H9 (cell line): ENCODE data around the gene SIGMAR1. TPM values are rescaled to one million over a fixed set of nuclear protein-coding genes. Genes with fewer than 3 reads are reported as not detected.

Source experiments
- DNase-seq: peaks from one replicate; pipeline ENCODE4 v3.0.0-alpha.2; 2017
- H2AFZ ChIP-seq: one replicate; pipeline ENCODE4 v1.6.1; 2013; ENCODE audit warnings: mild to moderate bottlenecking, low read length, control low read depth, moderate library complexity
- H2AK5ac ChIP-seq: 2 replicates; pipeline ENCODE4 v1.6.1; 2013; ENCODE audit warnings: low read length, control low read depth, mixed read lengths; ENCODE audit not compliant: insufficient read length
- H2BK120ac ChIP-seq: one replicate; pipeline ENCODE4 v1.6.1; 2013; ENCODE audit warnings: low read depth, mild to moderate bottlenecking, low read length, control low read depth, inconsistent platforms; ENCODE audit not compliant: poor library complexity, severe bottlenecking
- H2BK12ac ChIP-seq: 2 replicates; pipeline ENCODE4 v1.6.1; 2013; ENCODE audit warnings: low read length, control low read depth, mixed read lengths, low read depth; ENCODE audit not compliant: insufficient read length
- H2BK15ac ChIP-seq: 2 replicates; pipeline ENCODE4 v1.6.1; 2013; ENCODE audit warnings: low read depth, low read length, control low read depth
- H2BK20ac ChIP-seq: one replicate; pipeline ENCODE4 v1.6.1; 2013; ENCODE audit warnings: low read depth, mild to moderate bottlenecking, low read length, control low read depth, inconsistent platforms; ENCODE audit not compliant: poor library complexity, severe bottlenecking
- H2BK5ac ChIP-seq: 2 replicates; pipeline ENCODE4 v1.6.1; 2013; ENCODE audit warnings: low read length, control low read depth, mixed read lengths; ENCODE audit not compliant: insufficient read length
- H3K14ac ChIP-seq: 2 replicates; pipeline ENCODE4 v1.6.1; 2013; ENCODE audit warnings: low read length, control low read depth; ENCODE audit not compliant: insufficient read depth
- H3K18ac ChIP-seq: 2 replicates; pipeline ENCODE4 v1.6.1; 2013; ENCODE audit warnings: low read depth, mild to moderate bottlenecking, mixed read lengths, low read length, control low read depth; ENCODE audit not compliant: insufficient read length
- H3K23ac ChIP-seq: 2 replicates; pipeline ENCODE4 v1.6.1; 2013; ENCODE audit warnings: low read length, control low read depth, mixed read lengths, low read depth; ENCODE audit not compliant: insufficient read length
- H3K23me2 ChIP-seq: 2 replicates; pipeline ENCODE4 v1.6.1; 2013; ENCODE audit warnings: low read depth, mild to moderate bottlenecking, mixed read lengths, low read length, control low read depth; ENCODE audit not compliant: insufficient read length, poor library complexity, severe bottlenecking
- H3K27ac ChIP-seq: 2 replicates; pipeline ENCODE4 v1.5.1; 2013; ENCODE audit warnings: low read length, control low read depth, mixed read lengths, low read depth; ENCODE audit not compliant: insufficient read length
- H3K27me3 ChIP-seq: 2 replicates; pipeline ENCODE4 v1.6.1; 2013; ENCODE audit warnings: low read length, control low read depth, inconsistent platforms; ENCODE audit not compliant: insufficient read depth
- H3K4ac ChIP-seq: 2 replicates; pipeline ENCODE4 v1.6.1; 2013; ENCODE audit warnings: low read depth, mild to moderate bottlenecking, control low read depth, inconsistent platforms, low read length, moderate library complexity
- H3K4me1 ChIP-seq: 2 replicates; pipeline ENCODE4 v1.6.1; 2013; ENCODE audit warnings: low read length, control low read depth, inconsistent platforms; ENCODE audit not compliant: insufficient read depth
- H3K4me2 ChIP-seq: 2 replicates; pipeline ENCODE4 v1.6.1; 2013; ENCODE audit warnings: low read length, control low read depth, mixed read lengths; ENCODE audit not compliant: insufficient read length, insufficient read depth
- H3K56ac ChIP-seq: 2 replicates; pipeline ENCODE4 v1.6.1; 2013; ENCODE audit warnings: low read depth, mild to moderate bottlenecking, mixed read lengths, low read length, control low read depth; ENCODE audit not compliant: insufficient read length
- H3K79me1 ChIP-seq: 2 replicates; pipeline ENCODE4 v1.6.1; 2013; ENCODE audit warnings: low read depth, mild to moderate bottlenecking, moderate library complexity, low read length, control low read depth, inconsistent platforms; ENCODE audit not compliant: insufficient read depth, poor library complexity, severe bottlenecking
- H3K79me2 ChIP-seq: 2 replicates; pipeline ENCODE4 v1.6.1; 2013; ENCODE audit warnings: low read length, control low read depth, inconsistent platforms; ENCODE audit not compliant: insufficient read depth
- H3K9ac ChIP-seq: 2 replicates; pipeline ENCODE4 v1.6.1; 2013; ENCODE audit warnings: low read length, control low read depth, mixed read lengths; ENCODE audit not compliant: insufficient read length; ENCODE audit errors: extremely low read depth
- H3K9me3 ChIP-seq: one replicate; pipeline ENCODE4 v1.6.1; 2013; ENCODE audit warnings: low read depth, low read length, inconsistent platforms; ENCODE audit not compliant: control insufficient read depth
- H3T11ph ChIP-seq: one replicate; pipeline ENCODE4 v1.6.1; 2013; ENCODE audit warnings: mild to moderate bottlenecking, low read length, control low read depth, inconsistent platforms
- H4K20me1 ChIP-seq: one replicate; pipeline ENCODE4 v1.6.1; 2013; ENCODE audit not compliant: control insufficient read depth, insufficient read length, insufficient read depth
- H4K5ac ChIP-seq: 2 replicates; pipeline ENCODE4 v1.6.1; 2013; ENCODE audit warnings: low read depth, mild to moderate bottlenecking, mixed read lengths, low read length, control low read depth; ENCODE audit not compliant: insufficient read length
- H4K8ac ChIP-seq: replicated peaks from 2 replicates; pipeline ENCODE4 v1.6.1; 2013; ENCODE audit warnings: low read length, control low read depth, mixed read lengths, low read depth; ENCODE audit not compliant: insufficient read length
- H4K91ac ChIP-seq: 2 replicates; pipeline ENCODE4 v1.6.1; 2013; ENCODE audit warnings: low read depth, mild to moderate bottlenecking, moderate library complexity, mixed read lengths, low read length, control low read depth; ENCODE audit not compliant: insufficient read length
- H3K27ac Mint-ChIP-seq, 3 experiments: 2 replicates in 2 of 3; 3 replicates in 1 of 3; pipeline ENCODE4 v1.8.0; 2020 to 2021; ENCODE audit warnings: mixed read lengths in 3 of 3, mild to moderate bottlenecking in 1 of 3, moderate library complexity in 1 of 3
- H3K27me3 Mint-ChIP-seq: 2 replicates; pipeline ENCODE4 v1.8.0; 2021; ENCODE audit warnings: low read depth, mild to moderate bottlenecking, moderate library complexity, mixed read lengths
- H3K36me3 Mint-ChIP-seq, 3 experiments: 2 replicates in 2 of 3; 3 replicates in 1 of 3; pipeline ENCODE4 v1.8.0; 2020 to 2021; ENCODE audit warnings: low read depth in 3 of 3, mixed read lengths in 3 of 3; ENCODE audit not compliant: insufficient read depth in 1 of 3
- H3K4me1 Mint-ChIP-seq, 2 experiments: 2 replicates each; pipeline ENCODE4 v1.8.0; 2020; ENCODE audit warnings: mixed read lengths in 2 of 2
- H3K4me3 Mint-ChIP-seq, 2 experiments: 2 replicates in 1 of 2; 3 replicates in 1 of 2; pipeline ENCODE4 v1.8.0; 2020 to 2021; ENCODE audit warnings: mild to moderate bottlenecking in 2 of 2, mixed read lengths in 2 of 2, moderate library complexity in 1 of 2
- H3K9me3 Mint-ChIP-seq, 2 experiments: 2 replicates in 1 of 2; 3 replicates in 1 of 2; pipeline ENCODE4 v1.8.0; 2020; ENCODE audit warnings: mild to moderate bottlenecking in 2 of 2, mixed read lengths in 2 of 2, moderate library complexity in 1 of 2
- WGBS: extraction: QIAGEN DNeasy Blood & Tissue Kit; methylation state at CpG from one replicate; pipeline ENCODE4 v1.1.7; 2013; ENCODE audit warnings: missing lambda C conversion rate, low lambda C conversion rate, mixed read lengths; ENCODE audit not compliant: insufficient read length; ENCODE audit errors: extremely low coverage; 5-methylcytosine and 5-hydroxymethylcytosine counted together
- total RNA-seq: library from RNA; stranded (reverse); gene quantifications from 2 replicates; pipeline ENCODE4 v1.2.1, GENCODE V29; 2021
- TF ChIP-seq, protein P1 (sequence below): fragments of 200-600 bp; sonication (generic); conservative IDR thresholded peaks from 3 replicates; pipeline ENCODE4 v1.8.0; 2021; ENCODE audit warnings: antibody characterized with exemption, mild to moderate bottlenecking

SIGMAR1 gene
- total RNA-seq, 1 experiment from 2014 or later = 68.3 TPM

DNA sequence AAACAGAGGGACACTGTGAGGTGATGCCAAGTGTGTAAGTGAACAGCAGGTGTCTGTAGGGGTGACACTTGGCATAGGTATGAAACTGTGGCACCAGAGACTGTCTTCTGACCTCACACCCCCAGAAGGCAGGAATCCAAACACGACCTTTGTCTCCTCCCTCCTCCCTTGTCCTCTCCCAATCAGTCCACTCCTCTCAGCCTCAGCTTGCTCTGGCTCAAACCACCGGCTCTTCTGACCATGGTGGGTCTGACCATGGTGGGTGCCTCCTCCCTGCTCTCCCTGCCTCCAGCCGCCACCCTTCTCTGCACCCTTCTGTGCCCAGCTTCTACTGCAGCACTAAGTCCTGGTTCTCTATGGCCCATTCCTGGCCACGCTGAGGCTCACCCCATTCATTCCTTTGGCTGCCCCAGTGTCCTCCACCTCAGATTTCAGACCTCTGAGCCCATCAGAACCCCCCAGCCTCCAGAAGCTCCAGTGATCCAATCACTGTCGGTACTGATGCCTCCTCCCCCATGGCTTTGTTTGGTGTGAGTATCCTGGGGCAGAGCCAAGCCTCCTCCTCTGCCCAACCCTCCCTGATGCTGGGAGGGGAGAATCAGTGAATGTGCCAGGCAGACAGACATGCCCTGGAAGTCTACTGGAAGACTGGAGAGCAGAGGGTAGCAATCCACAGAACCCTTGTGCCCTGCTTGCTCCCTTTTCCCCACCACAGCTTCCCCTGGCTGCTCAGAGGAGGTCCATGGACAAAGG is 7.0 kb downstream of the SIGMAR1 start:
- Histone ChIP-seq H3K9ac (no peak overlapping the region), H3K79me1 (no peaks in the 10 kb centered on the region), H3K14ac (no peak overlapping the region), H4K8ac (no peak overlapping the region), H2BK12ac (no peak overlapping the region), H3K9me3 (no peaks in the 10 kb centered on the region), H3K4me1 (no peaks in the 10 kb centered on the region), H4K20me1 (no peaks in the 10 kb centered on the region), H3K23me2 (peaks cover 13% of the 10 kb centered on the region), H3K27ac (no peak overlapping the region), H2BK5ac (no peak overlapping the region), H3K18ac (no peak overlapping the region), H3K56ac (no peak overlapping the region), H2AFZ (no peak overlapping the region), H3K27me3 (peaks cover 52% of the 10 kb centered on the region), H4K5ac (no peak overlapping the region), H3K23ac (no peak overlapping the region), H3K4me2 (no peak overlapping the region), H3K4ac (no peak overlapping the region), H3T11ph (no peak overlapping the region), H2BK15ac (no peak overlapping the region), H4K91ac (no peak overlapping the region), H2BK120ac (no peak overlapping the region), H2BK20ac (no peak overlapping the region), H2AK5ac (no peak overlapping the region), H3K79me2 (no peaks in the 10 kb centered on the region)
- peaks cover 2 to 10% (median 5%) of the 10 kb centered on the region in 3 experiments; a peak in 6 of 7 replicates for H3K36me3 Mint-ChIP-seq
- H3K9me3 Mint-ChIP-seq = peaks cover 0 to 6% of the 10 kb centered on the region in 2 experiments; a peak in 2 of 5 replicates
- peak overlapping the region in 1 of 2 experiments; percentile 86; a peak in 3 of 5 replicates for H3K4me3 Mint-ChIP-seq
- H3K27ac Mint-ChIP-seq = no peak overlapping the region; a peak in 1 of 7 replicates
- peaks cover 77% of the 10 kb centered on the region for H3K27me3 Mint-ChIP-seq
- TF ChIP-seq, protein P1, sequence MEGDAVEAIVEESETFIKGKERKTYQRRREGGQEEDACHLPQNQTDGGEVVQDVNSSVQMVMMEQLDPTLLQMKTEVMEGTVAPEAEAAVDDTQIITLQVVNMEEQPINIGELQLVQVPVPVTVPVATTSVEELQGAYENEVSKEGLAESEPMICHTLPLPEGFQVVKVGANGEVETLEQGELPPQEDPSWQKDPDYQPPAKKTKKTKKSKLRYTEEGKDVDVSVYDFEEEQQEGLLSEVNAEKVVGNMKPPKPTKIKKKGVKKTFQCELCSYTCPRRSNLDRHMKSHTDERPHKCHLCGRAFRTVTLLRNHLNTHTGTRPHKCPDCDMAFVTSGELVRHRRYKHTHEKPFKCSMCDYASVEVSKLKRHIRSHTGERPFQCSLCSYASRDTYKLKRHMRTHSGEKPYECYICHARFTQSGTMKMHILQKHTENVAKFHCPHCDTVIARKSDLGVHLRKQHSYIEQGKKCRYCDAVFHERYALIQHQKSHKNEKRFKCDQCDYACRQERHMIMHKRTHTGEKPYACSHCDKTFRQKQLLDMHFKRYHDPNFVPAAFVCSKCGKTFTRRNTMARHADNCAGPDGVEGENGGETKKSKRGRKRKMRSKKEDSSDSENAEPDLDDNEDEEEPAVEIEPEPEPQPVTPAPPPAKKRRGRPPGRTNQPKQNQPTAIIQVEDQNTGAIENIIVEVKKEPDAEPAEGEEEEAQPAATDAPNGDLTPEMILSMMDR = no peak
- WGBS = no CpG with 5 or more reads among the region's 5 CpGs
- H3K4me1 Mint-ChIP-seq = peaks cover 18 to 31% of the 10 kb centered on the region in 2 experiments
- DNase-seq = no peak
